ENCODE measurements around the gene NHSL2.
"Not testable (repeated sequence)": the region's sequence is repeated elsewhere in the genome, so short reads cannot be mapped to it uniquely, and the experiment has no call there.

Gene NHSL2

DNA sequence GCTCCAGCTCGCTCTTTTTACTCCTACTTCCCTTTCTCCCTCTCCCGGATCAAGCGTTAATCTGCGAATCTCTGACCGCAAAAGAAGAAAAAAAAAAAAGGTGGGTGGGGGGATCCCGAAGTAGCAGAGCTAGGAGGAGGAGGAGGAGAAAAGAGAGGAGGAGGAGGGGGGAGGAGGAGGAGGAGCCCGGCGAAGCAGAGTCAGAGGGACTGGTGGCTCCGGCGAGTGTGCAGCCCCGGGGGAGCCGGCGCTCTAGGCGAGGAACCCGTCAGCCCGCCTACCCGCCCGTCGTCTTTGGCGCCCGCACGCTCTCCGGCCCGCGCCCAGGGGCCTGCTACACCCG is at the start of gene NHSL2:
NHSL2 (plus strand) TSS at position 203 of the 343 bp plus-strand sequence.
- peak; percentile 10 for DNase-seq

- no peak for DNase-seq
These were observed 43.0 kb upstream of the NHSL2 start for GRCh38 chrX:71867680-71868079.

GRCh38 chrX:71869566-71869965 is 41.1 kb upstream of the NHSL2 start:
- not testable (repeated sequence) for DNase-seq

DNA sequence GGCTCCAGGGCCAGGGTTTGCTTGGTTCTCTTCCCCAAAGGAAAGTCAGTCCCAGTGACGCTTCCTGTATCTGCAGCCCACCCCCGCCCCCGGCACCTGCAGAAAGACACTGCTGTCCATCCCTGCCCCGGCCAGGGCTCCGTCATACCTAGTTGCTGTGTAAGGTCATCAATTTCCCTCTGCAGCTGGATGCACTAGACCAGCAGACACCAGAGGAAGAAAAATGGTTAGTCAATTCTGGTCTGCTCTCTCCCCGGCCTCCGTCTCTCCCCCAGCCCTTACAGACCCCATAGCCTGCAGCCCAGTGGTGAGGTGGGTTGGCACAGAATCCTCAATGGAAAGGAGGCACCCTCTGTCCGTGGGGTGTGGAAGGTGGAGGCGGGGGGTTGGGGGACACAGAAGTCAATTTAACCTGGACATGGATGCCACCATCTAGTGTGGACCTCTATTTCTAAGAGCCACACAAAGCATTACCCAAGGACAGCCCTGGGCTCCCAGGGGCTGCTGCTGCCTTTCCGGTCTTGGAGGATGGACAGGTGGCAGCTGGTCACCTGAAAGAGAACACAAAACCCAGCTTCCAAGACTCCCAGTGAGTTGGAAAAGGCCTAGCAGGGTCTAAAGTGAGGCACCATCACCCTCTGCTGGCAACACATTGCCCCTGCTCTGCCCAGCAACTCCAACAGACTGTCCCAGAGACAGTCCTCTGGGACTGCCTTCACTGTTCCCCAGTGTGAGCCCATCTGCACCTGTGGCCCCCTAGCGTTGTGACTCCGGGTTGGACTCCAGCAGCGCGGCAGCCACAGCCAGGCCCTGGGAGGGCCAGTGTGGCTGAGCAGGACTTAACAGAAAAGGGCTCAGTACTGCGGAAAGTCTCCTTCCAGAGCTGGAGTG is 40.2 kb upstream of the NHSL2 start:
- DNase-seq, result peak; percentile 2

GRCh38 chrX:71871367-71871766 is 39.3 kb upstream of the NHSL2 start:
- DNase-seq, result no peak

GRCh38 chrX:71872542-71873458 is 37.8 kb upstream of the NHSL2 start:
- no peak for DNase-seq

DNA sequence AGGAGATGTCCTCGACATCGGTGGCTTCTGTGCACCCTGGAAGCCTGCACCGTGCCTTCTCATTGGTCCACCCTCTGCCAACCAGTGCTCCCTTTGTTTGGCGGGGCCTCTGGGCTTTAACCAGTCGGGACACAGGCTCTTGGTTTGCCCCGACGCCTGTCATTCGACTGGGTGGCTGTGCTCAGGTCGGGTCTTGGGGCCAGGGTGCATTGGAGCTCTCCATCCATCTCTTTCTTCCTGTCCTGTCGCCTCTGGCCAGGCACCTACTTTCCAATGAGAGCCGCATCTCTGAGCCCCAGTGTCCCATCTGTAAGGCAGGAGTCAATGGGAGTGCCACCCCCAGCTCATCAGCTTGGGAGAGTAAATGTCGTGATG is 37.2 kb upstream of the NHSL2 start:
- DNase-seq, result no peak

- DNase-seq, result not testable (repeated sequence)
These were observed 33.8 kb upstream of the NHSL2 start for GRCh38 chrX:71876841-71877240.

- DNase-seq, result no peak
These were observed 25.5 kb upstream of the NHSL2 start for GRCh38 chrX:71885099-71885498.

GRCh38 chrX:71895607-71896006 is 15.0 kb upstream of the NHSL2 start:
- no peak for DNase-seq

DNA sequence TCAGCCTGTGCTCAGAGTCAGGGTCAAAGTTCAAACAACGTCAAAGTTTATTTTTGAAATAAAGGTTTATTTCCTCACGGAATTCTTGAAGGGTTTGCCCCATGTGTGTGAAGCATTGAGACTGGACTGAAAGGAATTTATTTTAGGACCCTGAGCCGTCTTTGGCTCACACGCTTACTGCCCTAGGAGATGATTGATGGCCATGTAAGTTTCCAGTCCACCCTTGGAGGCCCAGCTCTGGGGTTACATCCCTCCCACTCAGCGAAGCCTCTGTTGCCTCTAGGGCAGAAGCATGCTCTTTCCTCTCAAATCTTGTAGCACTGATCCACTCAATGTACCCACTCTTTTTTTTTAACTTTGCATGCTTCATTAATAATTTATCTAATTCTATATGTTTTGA is 4.5 kb upstream of the NHSL2 start:
- DNase-seq, result no peak

DNA sequence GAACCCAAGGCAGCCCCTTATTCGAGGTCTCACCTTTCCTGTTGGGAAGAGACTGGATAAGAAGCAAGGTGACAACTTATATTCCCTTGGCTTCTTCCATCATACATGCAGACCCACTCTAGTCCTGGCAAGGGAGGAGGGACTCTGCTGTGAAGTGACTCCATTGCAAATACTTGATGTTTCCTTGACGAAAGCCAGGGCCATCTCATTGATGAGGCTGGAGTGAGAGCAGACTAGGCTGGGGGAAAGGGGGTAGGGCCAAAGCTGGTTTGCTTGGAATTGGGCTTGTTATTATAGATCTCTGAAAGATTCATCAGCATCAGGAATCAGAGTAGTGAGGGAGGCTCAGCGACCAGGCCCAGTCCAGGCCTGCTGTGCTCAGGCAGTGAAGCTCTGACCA is 2.3 kb upstream of the NHSL2 start:
- DNase-seq, result no peak

DNA sequence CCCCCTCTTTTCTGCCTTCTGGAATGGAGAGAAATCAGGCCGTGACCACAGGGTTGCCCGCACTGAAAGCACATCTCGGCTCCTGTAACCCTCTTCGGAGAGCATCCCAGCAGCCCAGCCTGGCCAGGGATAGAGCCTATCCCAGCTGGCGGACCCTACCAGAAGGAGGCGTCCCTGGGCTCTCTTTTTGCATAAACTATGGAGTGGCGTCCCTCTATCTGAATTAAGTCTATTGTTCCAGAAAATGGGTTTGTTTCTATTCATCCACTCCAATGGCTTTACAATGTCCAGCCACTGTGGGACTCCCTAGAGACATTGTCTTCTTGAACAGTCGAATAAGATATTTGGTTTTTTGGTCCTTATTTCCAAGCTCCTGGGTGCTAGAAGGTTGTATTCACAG is 689 bp upstream of the NHSL2 start:
- DNase-seq, result peak; percentile 38

DNA sequence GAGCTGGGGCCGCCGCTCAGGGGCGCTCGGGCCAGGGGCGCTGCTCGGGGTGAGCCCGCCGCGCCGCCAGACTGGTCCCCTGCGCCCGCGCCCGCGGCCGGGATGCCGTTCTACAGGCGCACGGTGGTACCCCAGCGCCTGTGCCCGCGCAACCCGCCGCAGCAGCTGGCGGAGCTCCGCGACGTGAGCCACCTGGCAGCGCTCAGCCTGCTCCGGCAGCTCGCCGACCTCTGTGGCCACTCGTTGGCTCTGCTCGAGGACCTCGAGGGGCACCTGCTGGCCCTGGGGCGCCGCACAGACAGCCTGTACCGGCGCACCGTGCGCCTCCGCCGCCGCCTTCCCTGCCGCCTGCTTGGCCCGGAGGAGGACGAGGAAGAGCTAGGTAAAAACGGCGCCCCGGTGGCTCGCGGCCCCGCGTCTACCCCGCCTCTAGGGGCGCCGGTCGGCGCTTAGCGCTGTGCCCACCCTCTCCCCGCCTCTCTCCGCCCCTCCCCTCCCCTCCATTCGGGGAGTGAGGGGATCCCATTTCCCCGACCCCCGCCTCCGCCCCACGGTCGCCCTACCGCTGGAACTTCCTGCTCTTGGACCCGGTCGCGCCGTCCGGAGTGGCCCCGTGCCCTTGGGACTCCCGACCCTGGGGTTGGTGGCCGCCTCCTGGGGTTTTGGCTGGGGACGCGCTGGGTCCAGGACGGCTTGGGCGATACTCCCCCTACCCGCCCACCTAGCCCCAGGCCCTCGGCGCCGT is 513 bp downstream of the NHSL2 start:
- peak; percentile 12 for DNase-seq

DNA sequence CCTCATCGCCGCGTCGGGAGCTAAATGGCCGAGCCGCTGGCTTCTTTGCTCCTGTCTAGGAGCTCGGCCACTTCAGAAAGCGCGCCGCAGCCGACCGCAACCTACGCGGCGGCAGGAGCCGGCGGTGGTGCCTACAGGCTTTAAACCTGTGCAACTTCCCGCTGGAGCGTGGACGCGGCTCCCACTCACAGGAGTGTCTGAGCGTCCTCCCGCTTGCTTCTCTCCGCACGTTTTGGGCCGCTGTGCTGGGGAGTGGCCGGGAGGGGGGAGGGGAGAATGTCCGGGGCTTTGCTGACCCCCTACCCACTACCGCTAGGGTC is 1.0 kb downstream of the NHSL2 start:
- DNase-seq, result no peak

- no peak for DNase-seq
These were observed 1.5 kb downstream of the NHSL2 start for GRCh38 chrX:71912156-71912555.

GRCh38 chrX:71913156-71913950 is 2.7 kb downstream of the NHSL2 start:
- DNase-seq, result no peak

- no peak for DNase-seq
These were observed 7.1 kb downstream of the NHSL2 start for GRCh38 chrX:71917621-71918343.

DNA sequence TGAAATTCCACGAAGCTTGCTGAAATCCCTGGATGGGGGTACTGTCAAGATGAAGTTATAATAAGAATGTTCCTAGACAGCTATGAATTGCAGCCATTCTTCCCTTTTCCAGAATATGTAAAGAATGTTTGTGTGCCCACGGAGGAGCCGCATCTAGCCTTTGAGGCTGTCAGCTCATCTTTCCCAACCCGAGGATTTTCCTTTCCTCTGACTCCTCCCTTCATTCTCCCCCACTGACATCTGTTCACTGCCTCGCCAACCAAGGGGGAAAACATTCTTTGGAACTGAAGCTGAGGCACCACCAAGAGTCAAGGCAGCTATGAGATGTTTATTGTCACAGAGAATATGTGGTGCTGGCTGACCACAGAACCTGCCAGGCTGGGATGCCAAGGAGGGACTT is 8.8 kb downstream of the NHSL2 start:
- no peak for DNase-seq

DNA sequence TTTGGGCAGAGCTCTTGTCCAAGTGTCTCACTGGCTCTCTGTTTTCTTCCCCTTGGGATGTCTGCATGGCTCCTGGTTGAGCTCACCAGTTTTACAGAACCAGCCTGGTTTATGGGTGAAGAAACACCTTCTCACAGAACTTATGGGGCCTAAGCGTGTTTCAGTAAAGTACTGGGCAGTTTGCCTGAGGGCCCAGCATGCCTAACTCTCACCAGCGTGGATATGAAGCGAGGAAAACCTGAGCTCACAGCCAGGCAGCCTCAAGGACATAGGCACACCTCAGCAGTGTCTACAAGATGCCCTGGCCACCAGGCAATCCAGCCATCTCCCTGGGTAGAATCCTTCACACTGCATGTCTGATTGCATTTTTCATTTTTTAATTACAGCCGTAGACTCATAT is 9.2 kb downstream of the NHSL2 start:
- DNase-seq, result no peak

- no peak for DNase-seq
These were observed 12.0 kb downstream of the NHSL2 start for GRCh38 chrX:71922686-71923085.

GRCh38 chrX:71923516-71923915 is 12.9 kb downstream of the NHSL2 start:
- peak; percentile 69 for DNase-seq

Data from NCI-H1694 (cell line).